ENCODE measurements around the gene DEFB108B. TPM values are rescaled to one million over a fixed set of nuclear protein-coding genes. Genes with fewer than 3 reads are reported as not detected.
"Not testable (repeated sequence)": the region's sequence is repeated elsewhere in the genome, so short reads cannot be mapped to it uniquely, and the experiment has no call there.

The DEFB108B gene
- total RNA-seq = not detected in 2 replicates

GRCh38 chr11:71832811-71833210, at the start of gene DEFB108B:
TSS of gene DEFB108B (plus strand) at chr11:71833200. CDS start at chr11:71833200, 0 bp downstream.
- CTCF ChIA-PET = not testable (repeated sequence)

GRCh38 chr11:71786114-71786847, 46.7 kb upstream of the DEFB108B start:
- peak overlapping the region; percentile 96 for H3K27ac Mint-ChIP-seq
- H3K9me3 Mint-ChIP-seq; H3K27me3 Mint-ChIP-seq; ATAC-seq (ENCODE audit: low read depth); DNase-seq; CTCF ChIA-PET: not testable (repeated sequence)
- intact Hi-C loops (cut with micrococcal nuclease) = loop anchor here (2.0 to 5.0 kb wide), 4 partner anchors 143 to 649 kb away; partner anchors contain the start of genes CLPB, RNF121 and XNDC1N
- H3K4me1 Mint-ChIP-seq = peaks cover 19% of the 10 kb centered on the region
- POLR2A ChIA-PET = interaction anchor here (0.9 to 1.4 kb wide), 2 partner anchors 142 to 334 kb away, joined by 6 read pairs; partner anchors contain the start of genes NADSYN1 and XNDC1N
- H3K4me3 Mint-ChIP-seq = peak overlapping the region; percentile 95
- H3K36me3 Mint-ChIP-seq (ENCODE audit: low read depth) = peaks cover 10% of the 10 kb centered on the region

More at GRCh38 chr11:71832811-71833210, at the start of gene DEFB108B:
- H3K4me3 Mint-ChIP-seq; intact Hi-C loops (cut with micrococcal nuclease); H3K27me3 Mint-ChIP-seq; H3K36me3 Mint-ChIP-seq (ENCODE audit: low read depth); H3K4me1 Mint-ChIP-seq; H3K9me3 Mint-ChIP-seq; POLR2A ChIA-PET; ATAC-seq (ENCODE audit: low read depth); H3K27ac Mint-ChIP-seq; DNase-seq: not testable (repeated sequence)

- Mint-ChIP-seq H3K4me1 (peaks cover 19% of the 10 kb centered on the region), H3K36me3 (ENCODE audit: low read depth) (peaks cover 10% of the 10 kb centered on the region), H3K27ac (peak overlapping the region; percentile 96), H3K4me3 (peak overlapping the region; percentile 95)
- peak; percentile 96 for DNase-seq
- CTCF ChIA-PET, H3K27me3 Mint-ChIP-seq, H3K9me3 Mint-ChIP-seq: not testable (repeated sequence)
- peak; percentile 82 for ATAC-seq (ENCODE audit: low read depth)
- POLR2A ChIA-PET = interaction anchor here (0.9 to 1.4 kb wide), 2 partner anchors 141 to 334 kb away, joined by 6 read pairs; partner anchors contain the start of genes NADSYN1 and XNDC1N
- intact Hi-C loops (cut with micrococcal nuclease) = loop anchor here (1.0 to 5.0 kb wide), 7 partner anchors 14 to 648 kb away; partner anchors contain the start of genes ANAPC15, CLPB, LRRC51 and NUMA1
Observed at GRCh38 chr11:71786848-71787097, 46.2 kb upstream of the DEFB108B start.

GRCh38 chr11:71787098-71787823, 45.7 kb upstream of the DEFB108B start:
- ChIA-PET CTCF (no interaction called here), POLR2A (interaction anchor here (0.9 kb wide), 1 partner anchor 141 kb away, joined by 6 read pairs; the partner anchor contains the start of gene XNDC1N)
- H3K27ac Mint-ChIP-seq = peak overlapping the region; percentile 96
- DNase-seq (peak; percentile 95), ATAC-seq (ENCODE audit: low read depth) (peak; percentile 95)
- H3K4me1 Mint-ChIP-seq = peaks cover 19% of the 10 kb centered on the region
- no peaks in the 10 kb centered on the region for H3K27me3 Mint-ChIP-seq
- H3K4me3 Mint-ChIP-seq = peak overlapping the region; percentile 95
- TF ChIP-seq CTCF (IDR thresholded peaks at IDR 0.05) = no peak
- no peaks in the 10 kb centered on the region for H3K9me3 Mint-ChIP-seq
- intact Hi-C loops (cut with micrococcal nuclease) = loop anchor here (1.0 to 5.0 kb wide), 7 partner anchors 13 to 648 kb away; partner anchors contain the start of genes ANAPC15, CLPB, LRRC51 and NUMA1
- H3K36me3 Mint-ChIP-seq (ENCODE audit: low read depth) = peaks cover 12% of the 10 kb centered on the region

- ATAC-seq (ENCODE audit: low read depth); H3K27me3 Mint-ChIP-seq; CTCF ChIA-PET; H3K9me3 Mint-ChIP-seq: not testable (repeated sequence)
- DNase-seq = peak; percentile 48
- POLR2A ChIA-PET = interaction anchor here (0.6 kb wide), 1 partner anchor 1401 kb away, joined by 3 read pairs; no protein-coding TSS in a partner anchor
- peaks cover 15% of the 10 kb centered on the region for H3K36me3 Mint-ChIP-seq (ENCODE audit: low read depth)
- peaks cover 19% of the 10 kb centered on the region for H3K4me1 Mint-ChIP-seq
- peak overlapping the region; percentile 96 for H3K27ac Mint-ChIP-seq
- intact Hi-C loops (cut with micrococcal nuclease) = loop anchor here (1.0 to 5.0 kb wide), 7 partner anchors 12 to 647 kb away; partner anchors contain the start of genes ANAPC15, CLPB, LRRC51 and NUMA1
- H3K4me3 Mint-ChIP-seq = peak overlapping the region; percentile 95
Observed at GRCh38 chr11:71787824-71788454, 45.1 kb upstream of the DEFB108B start.

- DNase-seq; ATAC-seq (ENCODE audit: low read depth); H3K27me3 Mint-ChIP-seq; CTCF ChIA-PET; H3K27ac Mint-ChIP-seq; H3K9me3 Mint-ChIP-seq; POLR2A ChIA-PET; H3K4me3 Mint-ChIP-seq: not testable (repeated sequence)
- Mint-ChIP-seq H3K4me1 (peaks cover 19% of the 10 kb centered on the region), H3K36me3 (ENCODE audit: low read depth) (peaks cover 16% of the 10 kb centered on the region)
- intact Hi-C loops (cut with micrococcal nuclease) = loop anchor here (5.0 kb wide), 1 partner anchor 623 kb away; no protein-coding TSS in a partner anchor
Observed at GRCh38 chr11:71789444-71790196, 43.4 kb upstream of the DEFB108B start.

- intact Hi-C loops (cut with micrococcal nuclease); H3K9me3 Mint-ChIP-seq; POLR2A ChIA-PET; DNase-seq; ATAC-seq (ENCODE audit: low read depth); H3K27ac Mint-ChIP-seq; H3K27me3 Mint-ChIP-seq; H3K4me3 Mint-ChIP-seq; CTCF ChIA-PET: not testable (repeated sequence)
- Mint-ChIP-seq H3K36me3 (ENCODE audit: low read depth) (peaks cover 22% of the 10 kb centered on the region), H3K4me1 (peaks cover 15% of the 10 kb centered on the region)
Observed at GRCh38 chr11:71791111-71791510, 41.9 kb upstream of the DEFB108B start.

GRCh38 chr11:71792621-71793235, 40.3 kb upstream of the DEFB108B start:
- H3K4me3 Mint-ChIP-seq; ATAC-seq (ENCODE audit: low read depth); POLR2A ChIA-PET; H3K27ac Mint-ChIP-seq; CTCF ChIA-PET; H3K27me3 Mint-ChIP-seq; H3K9me3 Mint-ChIP-seq: not testable (repeated sequence)
- DNase-seq = peak; percentile 32
- Mint-ChIP-seq H3K36me3 (ENCODE audit: low read depth) (peaks cover 19% of the 10 kb centered on the region), H3K4me1 (peaks cover 15% of the 10 kb centered on the region)
- intact Hi-C loops (cut with micrococcal nuclease) = loop anchor here (1.0 kb wide), 1 partner anchor 21 kb away; no protein-coding TSS in a partner anchor

GRCh38 chr11:71794386-71795040, 38.5 kb upstream of the DEFB108B start:
- CTCF ChIA-PET; H3K27ac Mint-ChIP-seq; ATAC-seq (ENCODE audit: low read depth); H3K4me3 Mint-ChIP-seq; POLR2A ChIA-PET; intact Hi-C loops (cut with micrococcal nuclease); H3K9me3 Mint-ChIP-seq; DNase-seq; H3K4me1 Mint-ChIP-seq; H3K27me3 Mint-ChIP-seq: not testable (repeated sequence)
- peaks cover 17% of the 10 kb centered on the region for H3K36me3 Mint-ChIP-seq (ENCODE audit: low read depth)
